K562 (cell line): ENCODE results near the gene VPS13D. TPM values are rescaled to one million over a fixed set of nuclear protein-coding genes. Genes with fewer than 3 reads are reported as not detected.

Experiments
- ATAC-seq: fragments of 200-7000 bp; cut with Tn5 transposase; 3 replicates; pipeline ENCODE4 v1.9.1; 2020; ENCODE audit warnings: moderate library complexity
- BruUV-seq: library from RNA; stranded (reverse); fragments of 400-500 nt; replicated peaks from 2 replicates; lab custom pipeline; 2021; lab: Mats Ljungman, UMichigan
- CTCF ChIA-PET: fragments of 300-600 bp; formaldehyde crosslinking; extraction: SDS; loops from one replicate; lab custom pipeline; 2021; ENCODE audit warnings: low intra/inter-chr PET ratio; lab: Yijun Ruan, JAX
- POLR2A ChIA-PET: fragments of 300-600, 350-650 bp; sonication (Branson Sonifier 250); formaldehyde crosslinking; extraction: SDS; loops from one replicate; lab custom pipeline; 2021; ENCODE audit warnings: antibody characterized with exemption, inconsistent platforms; lab: Yijun Ruan, JAX
- DNase-seq, 4 experiments: peaks; one replicate each; pipeline versions ENCODE4 v3.0.0 to v3.0.0-alpha.2; 2011 to 2018; ENCODE audit warnings: low spot score in 3 of 4, mixed read lengths in 3 of 4; ENCODE audit errors: extremely low read depth in 1 of 4
- FAIRE-seq: peaks from 2 replicates; lab custom pipeline; 2011; peaks lifted over from hg19 to GRCh38; lab: Jason Lieb, UNC
- H2AFZ ChIP-seq: 2 replicates; pipeline ENCODE4 v1.6.0; 2011; ENCODE audit warnings: low read depth, low read length, control low read depth, inconsistent platforms
- H3K27ac ChIP-seq: fragments of 200-600 bp; 3 replicates; pipeline ENCODE4 v1.8.0; 2011; ENCODE audit warnings: low read depth, mild to moderate bottlenecking, control low read depth, inconsistent platforms, low read length, moderate library complexity, mixed read lengths; ENCODE audit errors: extremely low read depth
- H3K27me3 ChIP-seq, 2 experiments: fragments of 300-600 bp in 1 of 2; 2 replicates in 1 of 2; 3 replicates in 1 of 2; pipeline versions ENCODE4 v1.6.0 to v1.8.0; 2011; ENCODE audit warnings: inconsistent platforms in 2 of 2, low read length in 2 of 2, mild to moderate bottlenecking in 1 of 2, mixed read lengths in 1 of 2, moderate library complexity in 1 of 2; ENCODE audit not compliant: control insufficient read depth in 2 of 2, insufficient read depth in 2 of 2
- H3K36me3 ChIP-seq: fragments of 300-600 bp; 3 replicates; pipeline ENCODE4 v1.8.0; 2011; ENCODE audit warnings: mild to moderate bottlenecking, low read length, inconsistent platforms; ENCODE audit not compliant: control insufficient read depth, insufficient read depth
- H3K4me1 ChIP-seq, 2 experiments: fragments of 200-600 bp in 1 of 2; replicated peaks in 1 of 2; 2 replicates in 1 of 2; 3 replicates in 1 of 2; pipeline versions ENCODE4 v1.5.1 to v1.8.0; 2011; ENCODE audit warnings: inconsistent platforms in 2 of 2, low read length in 2 of 2, mild to moderate bottlenecking in 1 of 2, mixed read lengths in 1 of 2, moderate library complexity in 1 of 2; ENCODE audit not compliant: control insufficient read depth in 2 of 2, insufficient read depth in 2 of 2
- H3K4me2 ChIP-seq: 2 replicates; pipeline ENCODE4 v1.6.1; 2011; ENCODE audit warnings: low read length, control low read depth, inconsistent platforms, mixed read lengths; ENCODE audit not compliant: insufficient read depth
- H3K4me3 ChIP-seq: fragments of 200-600 bp; sonication (generic), shearing (Covaris generic); 2 replicates; pipeline ENCODE4 v1.5.1; 2016; ENCODE audit warnings: control low read depth, inconsistent platforms
- H3K79me2 ChIP-seq: fragments of 200-600 bp; 3 replicates; pipeline ENCODE4 v1.8.0; 2011; ENCODE audit warnings: low read length, inconsistent platforms; ENCODE audit not compliant: control insufficient read depth, insufficient read depth
- H3K9ac ChIP-seq, 2 experiments: 2 replicates each; pipeline versions ENCODE4 v1.6.0 to v1.6.1; 2011; ENCODE audit warnings: low read depth in 2 of 2, low read length in 2 of 2, control low read depth in 1 of 2, inconsistent platforms in 1 of 2, mild to moderate bottlenecking in 1 of 2, mixed read lengths in 1 of 2; ENCODE audit not compliant: insufficient read depth in 1 of 2
- H3K9me1 ChIP-seq: one replicate; pipeline ENCODE4 v1.6.0; 2011; ENCODE audit warnings: inconsistent platforms, mild to moderate bottlenecking, low read length, moderate library complexity; ENCODE audit not compliant: control insufficient read depth, insufficient read depth
- H3K9me3 ChIP-seq: replicated peaks from 2 replicates; pipeline ENCODE4 v1.5.1; 2011; ENCODE audit warnings: low read depth, low read length, inconsistent platforms; ENCODE audit not compliant: control insufficient read depth, insufficient read depth
- H4K20me1 ChIP-seq: replicated peaks from 2 replicates; pipeline ENCODE4 v1.6.1; 2011; ENCODE audit warnings: low read length, inconsistent platforms, mixed read lengths; ENCODE audit not compliant: control insufficient read depth, insufficient read depth
- BMI1 ChIP-seq: fragments of 150-350 bp; IDR thresholded peaks from 2 replicates; pipeline ENCODE4 v1.6.1; 2014; ENCODE audit warnings: low read length
- ELF1 ChIP-seq: fragments of 200-800 bp; sonication (Bioruptor generic); IDR thresholded peaks from 2 replicates; pipeline ENCODE4 v1.6.1; 2016; ENCODE audit warnings: missing genetic modification characterization, missing compliant biosample characterization
- ESRRA ChIP-seq: fragments of 450-650 bp; IDR thresholded peaks from 2 replicates; pipeline ENCODE4 v1.6.1; 2014; ENCODE audit warnings: low read depth, mild to moderate bottlenecking, moderate library complexity, borderline replicate concordance
- SMARCE1 ChIP-seq: fragments of 450-650 bp; IDR thresholded peaks from 2 replicates; pipeline ENCODE4 v1.7.1; 2016; ENCODE audit warnings: mild to moderate bottlenecking
- TCF7 ChIP-seq: sonication (generic); IDR thresholded peaks from 2 replicates; pipeline ENCODE4 v1.6.1; 2016; ENCODE audit warnings: antibody characterized with exemption, borderline replicate concordance
- ZNF282 ChIP-seq: sonication (generic); formaldehyde crosslinking; IDR thresholded peaks from 2 replicates; pipeline ENCODE4 v1.8.1; 2023; ENCODE audit warnings: missing genetic modification reagents
- ZNF76 ChIP-seq: fragments of 250-450 bp; sonication (Bioruptor Pico); IDR thresholded peaks from 2 replicates; pipeline ENCODE4 v1.4.0; 2020; ENCODE audit warnings: mild to moderate bottlenecking, moderate library complexity, borderline replicate concordance
- WGBS: fragments of 100-300 bp; shearing (Covaris generic); methylation state at CpG from one replicate; pipeline ENCODE4 v1.1.6; 2016; ENCODE audit warnings: low coverage, mixed read lengths; ENCODE audit not compliant: insufficient coverage; ENCODE audit errors: missing lambda C conversion rate; 5-methylcytosine and 5-hydroxymethylcytosine counted together
- in situ Hi-C: fragments of 300-500 bp; cut with MboI; formaldehyde crosslinking; loops from 4 replicates; pipeline ENCODE4 v1.15.0; 2018; ENCODE audit warnings: inconsistent platforms, mixed read lengths
- intact Hi-C: fragments of 100-400 bp; cut with micrococcal nuclease; formaldehyde crosslinking; loops from 2 replicates; pipeline ENCODE4 v1.14.2; 2022
- polyA plus RNA-seq, 8 experiments: library from polyadenylated mRNA; depleted of rRNA in 4 of 8; stranded (reverse) in 5 of 8; unstranded in 3 of 8; fragments of >200 nt; fragmentation: Nextera tagmentation in 2 of 8; fragmentation: Illumina TruSeq in 1 of 8; extraction: Ambion mirVana in 2 of 8; extraction: Trizol in 1 of 8; gene quantifications; 2 replicates each; pipeline versions ENCODE4 v1.2.1 to v1.2.3, GENCODE V29; 2011 to 2014; ENCODE audit warnings: inconsistent platforms in 1 of 8, missing spikeins in 1 of 8
- total RNA-seq, 7 experiments: library from RNA; depleted of rRNA in 6 of 7; stranded (reverse); fragments of >200 nt in 6 of 7; fragmentation: Illumina TruSeq in 2 of 7; extraction: Trizol in 2 of 7; gene quantifications; 2 replicates each; pipeline versions ENCODE4 v1.2.1 to v1.2.3, GENCODE V29; 2011 to 2021; ENCODE audit warnings: low replicate concordance in 1 of 7
- TF ChIP-seq, protein P1 (sequence below): sonication (generic); formaldehyde crosslinking; IDR thresholded peaks from 2 replicates; pipeline ENCODE4 v1.8.0; 2023; ENCODE audit warnings: mild to moderate bottlenecking, missing genetic modification reagents

Gene VPS13D
- total and polyA plus RNA-seq, 9 of the 15 experiments (the other 6 are each of a cell fraction or from before 2014, with no cell fraction given) = 6.1 to 51.5 (median 38.5) TPM

DNA sequence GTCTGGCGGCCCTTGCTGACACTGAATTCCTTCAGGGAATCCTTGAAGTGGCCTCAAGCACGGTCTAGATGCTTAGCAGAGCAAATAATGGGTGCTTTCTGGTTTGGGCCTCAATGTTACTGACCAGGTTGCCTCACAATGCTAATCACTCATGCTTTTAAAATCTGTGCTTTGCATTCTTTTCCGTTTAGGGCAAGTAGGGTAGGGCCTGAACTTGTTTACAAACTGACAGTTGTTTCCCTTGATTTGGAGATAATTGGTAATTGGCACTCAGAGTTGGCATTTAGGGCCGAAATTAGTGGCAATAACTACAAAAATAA, 1.4 kb downstream of the VPS13D start:
- H3K4me1 ChIP-seq = peaks cover 12 to 26% of the 10 kb centered on the region in 2 experiments; a peak in 4 of 5 replicates
- ATAC-seq (no peak), DNase-seq (no peak), FAIRE-seq (no peak)
- H3K9me3 ChIP-seq = no peaks in the 10 kb centered on the region
- H3K27me3 ChIP-seq = no peaks in the 10 kb centered on the region
- intact Hi-C loops = no loop called here
- peak overlapping the region; percentile 96 for H3K4me3 ChIP-seq
- H3K9ac ChIP-seq = peak overlapping the region; percentile 90 to 97
- H3K79me2 ChIP-seq = peaks cover 51% of the 10 kb centered on the region
- 11% methylated on average over 4 of the region's 4 CpGs for WGBS
- no peaks in the 10 kb centered on the region for H4K20me1 ChIP-seq
- POLR2A ChIA-PET = interaction anchor here (0.6 to 1.6 kb wide), 3 partner anchors 13 to 322 kb away, joined by 3 to 7 read pairs (median 3); no protein-coding TSS in a partner anchor
- in situ Hi-C loops = no loop called here
- H3K9me1 ChIP-seq = no peaks in the 10 kb centered on the region
- peaks cover 28% of the 10 kb centered on the region for H3K36me3 ChIP-seq
- H2AFZ ChIP-seq = no peak overlapping the region
- H3K4me2 ChIP-seq = peak overlapping the region; percentile 84
- CTCF ChIA-PET = no interaction called here
- no TSS peak for BruUV-seq
- H3K27ac ChIP-seq = peak overlapping the region; percentile 77; the same call in 2 of the 3 replicates
- TF ChIP-seq ESRRA (0 out of 2 replicates have a peak, but pooled peaks have one; percentile 9), BMI1 (no peak)
- TF ChIP-seq, all 486 proteins: peak for 1

DNA sequence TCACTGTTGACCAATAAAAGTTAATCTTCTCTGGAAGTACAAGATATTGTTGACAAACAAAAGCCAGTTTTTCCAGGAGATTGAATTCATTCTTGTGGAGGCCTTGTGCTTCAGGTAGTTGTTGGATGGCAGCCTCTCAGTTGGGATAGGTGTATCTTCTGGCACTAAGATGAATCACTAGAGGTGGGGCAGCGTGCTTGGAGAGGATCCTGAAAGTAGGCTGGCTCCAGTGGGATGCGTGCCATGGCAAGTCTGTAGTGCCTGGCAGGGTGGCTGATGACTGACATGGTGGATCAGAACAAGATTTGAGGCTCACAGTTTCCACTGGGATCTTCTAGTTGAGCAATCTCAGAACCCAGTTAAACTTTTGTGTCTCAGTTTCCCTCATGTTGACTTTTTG, 2.4 kb downstream of the VPS13D start:
- FAIRE-seq (no peak), DNase-seq (no peak), ATAC-seq (no peak)
- WGBS = 90% methylated on average over 2 of the region's 2 CpGs
- peaks cover 37% of the 10 kb centered on the region for H3K36me3 ChIP-seq
- H2AFZ ChIP-seq = no peak overlapping the region
- BruUV-seq = no TSS peak
- CTCF ChIA-PET = interaction anchor here (0.6 kb wide), 1 partner anchor 1133 kb away, joined by 5 read pairs; no protein-coding TSS in a partner anchor
- H3K4me1 ChIP-seq = peaks cover 12 to 26% of the 10 kb centered on the region in 2 experiments; a peak in 4 of 5 replicates
- no peak overlapping the region for H3K4me3 ChIP-seq
- intact Hi-C loops (no loop called here), in situ Hi-C loops (no loop called here)
- H3K9me3 ChIP-seq = no peaks in the 10 kb centered on the region
- H3K9ac ChIP-seq = peak overlapping the region in 1 of 2 experiments; percentile 18; a peak in 1 of 4 replicates
- peaks cover 53% of the 10 kb centered on the region for H3K79me2 ChIP-seq
- H3K27ac ChIP-seq = no peak overlapping the region
- H4K20me1 ChIP-seq = no peaks in the 10 kb centered on the region
- H3K9me1 ChIP-seq = no peaks in the 10 kb centered on the region
- no peaks in the 10 kb centered on the region for H3K27me3 ChIP-seq
- POLR2A ChIA-PET = no interaction called here
- H3K4me2 ChIP-seq = no peak overlapping the region
- TF ChIP-seq ZNF282 (CRISPR knock-in tag) (no peak), TCF7 (no peak), ELF1 (tag) (no peak), ZNF76 (CRISPR knock-in tag) (no peak), SMARCE1 (no peak)
- TF ChIP-seq, protein P1, sequence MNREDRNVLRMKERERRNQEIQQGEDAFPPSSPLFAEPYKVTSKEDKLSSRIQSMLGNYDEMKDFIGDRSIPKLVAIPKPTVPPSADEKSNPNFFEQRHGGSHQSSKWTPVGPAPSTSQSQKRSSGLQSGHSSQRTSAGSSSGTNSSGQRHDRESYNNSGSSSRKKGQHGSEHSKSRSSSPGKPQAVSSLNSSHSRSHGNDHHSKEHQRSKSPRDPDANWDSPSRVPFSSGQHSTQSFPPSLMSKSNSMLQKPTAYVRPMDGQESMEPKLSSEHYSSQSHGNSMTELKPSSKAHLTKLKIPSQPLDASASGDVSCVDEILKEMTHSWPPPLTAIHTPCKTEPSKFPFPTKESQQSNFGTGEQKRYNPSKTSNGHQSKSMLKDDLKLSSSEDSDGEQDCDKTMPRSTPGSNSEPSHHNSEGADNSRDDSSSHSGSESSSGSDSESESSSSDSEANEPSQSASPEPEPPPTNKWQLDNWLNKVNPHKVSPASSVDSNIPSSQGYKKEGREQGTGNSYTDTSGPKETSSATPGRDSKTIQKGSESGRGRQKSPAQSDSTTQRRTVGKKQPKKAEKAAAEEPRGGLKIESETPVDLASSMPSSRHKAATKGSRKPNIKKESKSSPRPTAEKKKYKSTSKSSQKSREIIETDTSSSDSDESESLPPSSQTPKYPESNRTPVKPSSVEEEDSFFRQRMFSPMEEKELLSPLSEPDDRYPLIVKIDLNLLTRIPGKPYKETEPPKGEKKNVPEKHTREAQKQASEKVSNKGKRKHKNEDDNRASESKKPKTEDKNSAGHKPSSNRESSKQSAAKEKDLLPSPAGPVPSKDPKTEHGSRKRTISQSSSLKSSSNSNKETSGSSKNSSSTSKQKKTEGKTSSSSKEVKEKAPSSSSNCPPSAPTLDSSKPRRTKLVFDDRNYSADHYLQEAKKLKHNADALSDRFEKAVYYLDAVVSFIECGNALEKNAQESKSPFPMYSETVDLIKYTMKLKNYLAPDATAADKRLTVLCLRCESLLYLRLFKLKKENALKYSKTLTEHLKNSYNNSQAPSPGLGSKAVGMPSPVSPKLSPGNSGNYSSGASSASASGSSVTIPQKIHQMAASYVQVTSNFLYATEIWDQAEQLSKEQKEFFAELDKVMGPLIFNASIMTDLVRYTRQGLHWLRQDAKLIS (CRISPR knock-in tag) = no peak
